ENCODE measurements around the gene SLC37A1. TPM values are rescaled to one million over a fixed set of nuclear protein-coding genes. Genes with fewer than 3 reads are reported as not detected.

Gene SLC37A1
- total and polyA plus RNA-seq, 7 donors, result 2.3 to 98.5 (median 7.8) TPM

- no peaks in the 10 kb centered on the region for H3K27me3 ChIP-seq
Measured at GRCh38 chr21:42499444-42500112, 14.1 kb upstream of the SLC37A1 start.

GRCh38 chr21:42500225-42500624 is 13.4 kb upstream of the SLC37A1 start:
- TF ChIP-seq EP300 (IDR thresholded peaks at IDR 0.05) (no peak), POLR2AphosphoS5 (IDR thresholded peaks at IDR 0.05) (no peak), POLR2A (IDR thresholded peaks at IDR 0.05) (no peak), CTCF (IDR thresholded peaks at IDR 0.05) (no peak)
- H3K27ac ChIP-seq, result no peak overlapping the region
- intact Hi-C loops (cut with DNase I), result no loop called here
- H3K4me3 ChIP-seq, result no peak overlapping the region
- no peaks in the 10 kb centered on the region for H3K36me3 ChIP-seq
- H3K9me3 ChIP-seq, result no peaks in the 10 kb centered on the region
- H3K27me3 ChIP-seq, result no peaks in the 10 kb centered on the region
- DNase-seq, result no peak
- 74 to 90% methylated on average over 4 of the region's 4 CpGs for WGBS, 2 donors
- H3K4me1 ChIP-seq, result peaks cover 0 to 11% (median 6%) of the 10 kb centered on the region in 4 donors

More at GRCh38 chr21:42499444-42500112, 14.1 kb upstream of the SLC37A1 start:
- Histone ChIP-seq H3K4me3 (no peak overlapping the region), H3K36me3 (no peaks in the 10 kb centered on the region), H3K9me3 (no peaks in the 10 kb centered on the region), H3K4me1 (peaks cover 0 to 11% (median 6%) of the 10 kb centered on the region in 4 donors), H3K27ac (no peak overlapping the region)
- DNase-seq, result no peak
- no peak for TF ChIP-seq EP300 (IDR thresholded peaks at IDR 0.05)
- no peak for TF ChIP-seq CTCF (IDR thresholded peaks at IDR 0.05)
- TF ChIP-seq POLR2A (IDR thresholded peaks at IDR 0.05), result no peak
- no peak for TF ChIP-seq POLR2AphosphoS5 (IDR thresholded peaks at IDR 0.05)
- intact Hi-C loops (cut with DNase I), result no loop called here
- WGBS, 2 donors, result 87 to 92% methylated on average over 15 of the region's 15 CpGs

GRCh38 chr21:42500736-42501135 is 12.9 kb upstream of the SLC37A1 start:
- Histone ChIP-seq H3K4me3 (no peak overlapping the region), H3K4me1 (peaks cover 0 to 6% (median 3%) of the 10 kb centered on the region in 4 donors), H3K9me3 (no peaks in the 10 kb centered on the region), H3K27me3 (no peaks in the 10 kb centered on the region), H3K36me3 (no peaks in the 10 kb centered on the region), H3K27ac (no peak overlapping the region)
- no peak for DNase-seq
- intact Hi-C loops (cut with DNase I), result no loop called here
- WGBS, 2 donors, result 42 to 85% methylated on average over 5 of the region's 5 CpGs
- no peak for TF ChIP-seq POLR2AphosphoS5 (IDR thresholded peaks at IDR 0.05)
- no peak for TF ChIP-seq EP300 (IDR thresholded peaks at IDR 0.05)
- TF ChIP-seq POLR2A (IDR thresholded peaks at IDR 0.05), result no peak
- TF ChIP-seq CTCF (IDR thresholded peaks at IDR 0.05), result no peak

- no peaks in the 10 kb centered on the region for H3K4me1 ChIP-seq
- H3K9me3 ChIP-seq, result no peaks in the 10 kb centered on the region
- no peak for DNase-seq
- no peaks in the 10 kb centered on the region for H3K27me3 ChIP-seq
- H3K36me3 ChIP-seq, result no peaks in the 10 kb centered on the region
- no peak overlapping the region for H3K4me3 ChIP-seq
- TF ChIP-seq POLR2AphosphoS5 (IDR thresholded peaks at IDR 0.05) (no peak), EP300 (IDR thresholded peaks at IDR 0.05) (no peak), CTCF (IDR thresholded peaks at IDR 0.05) (no peak), POLR2A (IDR thresholded peaks at IDR 0.05) (no peak)
- no peak overlapping the region for H3K27ac ChIP-seq
- WGBS, 2 donors, result 66 to 90% methylated on average over 4 of the region's 4 CpGs
- intact Hi-C loops (cut with DNase I), result no loop called here
Measured at GRCh38 chr21:42503711-42504110, 9.9 kb upstream of the SLC37A1 start.

All from sigmoid colon (tissue), 7 donors.